DOHH2 (cell line): ENCODE measurements around the gene REC8.

ENCODE experiments used
- H3F3A ChIP-seq: fragments of 200-600 bp; sonication (generic), shearing (Covaris generic); 2 replicates; pipeline ENCODE4 v1.6.0; 2016; ENCODE audit warnings: antibody characterized with exemption, mild to moderate bottlenecking; ENCODE audit not compliant: control insufficient read depth, insufficient read depth
- H3K27ac ChIP-seq: fragments of 200-600 bp; sonication (generic); 2 replicates; pipeline ENCODE4 v1.5.1; 2014; ENCODE audit warnings: low read depth, mild to moderate bottlenecking, low read length, moderate library complexity
- H3K27me3 ChIP-seq: fragments of 200-600 bp; sonication (generic); 2 replicates; pipeline ENCODE4 v1.6.1; 2014; ENCODE audit warnings: mild to moderate bottlenecking, low read length, mixed read lengths; ENCODE audit not compliant: control insufficient read depth
- H3K36me3 ChIP-seq: fragments of 200-600 bp; sonication (generic); 2 replicates; pipeline ENCODE4 v1.6.1; 2014; ENCODE audit warnings: mild to moderate bottlenecking, low read length, moderate library complexity, mixed read lengths; ENCODE audit not compliant: control insufficient read depth
- H3K4me1 ChIP-seq: fragments of 200-600 bp; sonication (generic); 2 replicates; pipeline ENCODE4 v1.6.1; 2014; ENCODE audit warnings: mild to moderate bottlenecking, low read length, mixed read lengths; ENCODE audit not compliant: control insufficient read depth
- H3K4me2 ChIP-seq: fragments of 200-600 bp; sonication (generic); 2 replicates; pipeline ENCODE4 v1.6.0; 2014; ENCODE audit warnings: mild to moderate bottlenecking, low read length, moderate library complexity
- H3K4me3 ChIP-seq: fragments of 200-600 bp; sonication (generic); 2 replicates; pipeline ENCODE4 v1.5.1; 2014; ENCODE audit warnings: mild to moderate bottlenecking, low read length, mixed read lengths
- H3K79me2 ChIP-seq: fragments of 200-600 bp; sonication (generic); 2 replicates; pipeline ENCODE4 v1.6.1; 2014; ENCODE audit warnings: mild to moderate bottlenecking, low read length, mixed read lengths; ENCODE audit not compliant: control insufficient read depth
- H3K9me2 ChIP-seq: fragments of 200-600 bp; sonication (generic); replicated peaks from 2 replicates; pipeline ENCODE4 v1.6.1; 2014; ENCODE audit warnings: mild to moderate bottlenecking, low read length, mixed read lengths; ENCODE audit not compliant: control insufficient read depth
- H3K9me3 ChIP-seq: fragments of 200-600 bp; sonication (generic); 2 replicates; pipeline ENCODE4 v1.6.1; 2014; ENCODE audit warnings: antibody characterized with exemption, low read length, mixed read lengths; ENCODE audit not compliant: control insufficient read depth, insufficient read depth
- H4K20me1 ChIP-seq: fragments of 200-600 bp; sonication (generic); 2 replicates; pipeline ENCODE4 v1.6.0; 2014; ENCODE audit warnings: low read depth, mild to moderate bottlenecking, antibody characterized with exemption, low read length, moderate library complexity; ENCODE audit not compliant: control insufficient read depth, insufficient read depth
- EZH2phosphoT487 ChIP-seq: fragments of 200-600 bp; sonication (generic); IDR thresholded peaks from 2 replicates; pipeline ENCODE4 v1.6.1; 2017; ENCODE audit warnings: borderline replicate concordance, mild to moderate bottlenecking, antibody characterized with exemption, low read length, moderate library complexity, mixed read lengths
- TF ChIP-seq, protein P1 (sequence below): fragments of 200-600 bp; sonication (generic); IDR thresholded peaks from one replicate; pipeline ENCODE4 v1.5.1; 2014; ENCODE audit warnings: antibody characterized with exemption, mild to moderate bottlenecking, low read depth, low read length; ENCODE audit not compliant: poor library complexity, severe bottlenecking

Gene REC8

DNA sequence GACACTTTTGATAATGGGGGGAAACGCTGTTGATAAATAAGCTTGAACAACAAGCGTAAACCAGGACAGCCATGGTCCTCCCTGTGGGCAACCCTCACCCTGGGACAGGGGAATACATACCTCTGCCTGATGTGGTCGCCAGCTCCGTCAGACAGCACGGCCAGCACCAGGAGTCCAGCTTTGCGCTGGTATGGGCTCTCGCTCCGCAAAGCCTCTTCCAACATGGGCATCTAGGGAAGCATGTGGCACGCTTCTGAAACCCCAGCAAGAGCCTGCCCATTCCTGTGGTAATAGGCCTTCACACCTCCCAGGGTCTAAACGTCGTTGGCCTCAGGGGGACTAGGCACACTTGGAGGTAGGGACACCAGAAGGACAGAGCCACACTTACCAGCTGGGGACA lies 13.9 kb downstream of the REC8 start:
- Histone ChIP-seq H3K9me2 (no peaks in the 10 kb centered on the region), H3K27me3 (no peaks in the 10 kb centered on the region), H3K4me2 (no peak overlapping the region), H3K79me2 (peaks cover 22% of the 10 kb centered on the region), H3K36me3 (peaks cover 79% of the 10 kb centered on the region), H3K4me1 (peaks cover 21% of the 10 kb centered on the region), H3F3A (peaks cover 11% of the 10 kb centered on the region), H4K20me1 (no peaks in the 10 kb centered on the region), H3K9me3 (no peaks in the 10 kb centered on the region), H3K4me3 (no peak overlapping the region), H3K27ac (no peak overlapping the region)
- TF ChIP-seq, protein P1, sequence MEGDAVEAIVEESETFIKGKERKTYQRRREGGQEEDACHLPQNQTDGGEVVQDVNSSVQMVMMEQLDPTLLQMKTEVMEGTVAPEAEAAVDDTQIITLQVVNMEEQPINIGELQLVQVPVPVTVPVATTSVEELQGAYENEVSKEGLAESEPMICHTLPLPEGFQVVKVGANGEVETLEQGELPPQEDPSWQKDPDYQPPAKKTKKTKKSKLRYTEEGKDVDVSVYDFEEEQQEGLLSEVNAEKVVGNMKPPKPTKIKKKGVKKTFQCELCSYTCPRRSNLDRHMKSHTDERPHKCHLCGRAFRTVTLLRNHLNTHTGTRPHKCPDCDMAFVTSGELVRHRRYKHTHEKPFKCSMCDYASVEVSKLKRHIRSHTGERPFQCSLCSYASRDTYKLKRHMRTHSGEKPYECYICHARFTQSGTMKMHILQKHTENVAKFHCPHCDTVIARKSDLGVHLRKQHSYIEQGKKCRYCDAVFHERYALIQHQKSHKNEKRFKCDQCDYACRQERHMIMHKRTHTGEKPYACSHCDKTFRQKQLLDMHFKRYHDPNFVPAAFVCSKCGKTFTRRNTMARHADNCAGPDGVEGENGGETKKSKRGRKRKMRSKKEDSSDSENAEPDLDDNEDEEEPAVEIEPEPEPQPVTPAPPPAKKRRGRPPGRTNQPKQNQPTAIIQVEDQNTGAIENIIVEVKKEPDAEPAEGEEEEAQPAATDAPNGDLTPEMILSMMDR, result no peak
- TF ChIP-seq EZH2phosphoT487, result no peak

DNA sequence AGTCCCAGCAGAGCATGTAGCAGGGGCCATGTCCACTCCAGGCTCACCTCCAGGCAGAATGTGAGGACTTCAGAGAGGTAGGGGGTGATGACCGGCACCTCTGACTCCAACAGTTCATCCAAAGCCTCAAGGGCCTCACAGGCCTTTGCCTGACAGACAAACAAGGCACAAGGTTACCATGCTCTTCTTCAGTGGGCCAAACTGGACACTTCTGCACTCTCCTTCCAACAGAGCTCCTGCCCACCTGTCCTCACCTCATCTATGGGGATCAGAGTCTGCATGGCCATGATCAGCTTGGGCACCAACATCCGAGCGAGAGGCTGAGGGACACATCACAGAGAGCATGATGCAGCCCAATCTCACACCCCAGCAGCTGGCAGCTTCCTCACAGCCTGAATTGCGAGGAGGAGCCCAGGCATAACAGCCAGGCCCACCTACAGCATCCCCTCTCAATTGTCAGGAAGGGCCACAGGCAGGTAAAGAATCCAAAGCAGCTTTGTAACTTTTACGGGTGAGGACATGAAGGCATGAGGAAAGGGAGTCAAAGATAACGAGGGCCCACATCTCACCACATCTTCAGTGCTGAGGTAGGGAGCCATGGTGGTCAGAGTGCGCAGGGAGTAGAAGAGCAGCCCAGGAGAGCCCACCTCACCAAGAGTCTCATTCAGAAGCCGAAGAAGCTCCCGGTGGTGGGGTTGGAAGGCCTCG lies 15.1 kb downstream of the REC8 start:
- Histone ChIP-seq H3K79me2 (peaks cover 22% of the 10 kb centered on the region), H3K27me3 (no peaks in the 10 kb centered on the region), H4K20me1 (no peaks in the 10 kb centered on the region), H3K27ac (no peak overlapping the region), H3F3A (peaks cover 13% of the 10 kb centered on the region), H3K36me3 (peaks cover 75% of the 10 kb centered on the region), H3K9me3 (no peaks in the 10 kb centered on the region), H3K4me2 (peak overlapping the region; percentile 90), H3K4me1 (peaks cover 21% of the 10 kb centered on the region), H3K4me3 (peak overlapping the region; percentile 80; the same call in 1 of the 2 replicates), H3K9me2 (no peaks in the 10 kb centered on the region)
- TF ChIP-seq, protein P1, result no peak
- no peak for TF ChIP-seq EZH2phosphoT487

DNA sequence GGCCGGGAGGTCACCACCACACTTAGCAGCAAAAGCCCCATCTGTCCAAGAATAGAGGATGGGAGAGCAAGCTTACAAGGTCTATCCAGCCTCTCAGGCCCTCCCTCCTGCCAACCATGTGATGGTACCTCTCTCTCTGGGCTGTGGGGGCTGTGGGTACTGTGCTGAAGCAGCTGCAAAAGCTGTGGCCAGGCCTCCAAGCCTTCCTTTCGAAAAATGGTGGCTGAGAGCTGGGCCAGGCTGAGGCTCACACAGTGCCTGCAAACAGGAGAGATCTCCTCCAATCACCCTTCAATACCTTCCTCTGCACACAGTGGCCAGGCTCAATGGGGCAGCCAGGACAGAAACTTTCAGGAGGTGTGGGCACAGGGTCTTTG lies 15.6 kb downstream of the REC8 start:
- Histone ChIP-seq H3K9me2 (no peaks in the 10 kb centered on the region), H3K27ac (no peak overlapping the region), H3F3A (peaks cover 13% of the 10 kb centered on the region), H3K4me3 (peak overlapping the region; percentile 80), H3K27me3 (no peaks in the 10 kb centered on the region), H3K9me3 (no peaks in the 10 kb centered on the region), H3K4me1 (peaks cover 21% of the 10 kb centered on the region), H3K4me2 (peak overlapping the region; percentile 90), H3K36me3 (peaks cover 75% of the 10 kb centered on the region), H4K20me1 (no peaks in the 10 kb centered on the region), H3K79me2 (peaks cover 24% of the 10 kb centered on the region)
- TF ChIP-seq EZH2phosphoT487, result no peak
- TF ChIP-seq, protein P1, result no peak
